Left cardiac atrium (tissue), 4 donors: ENCODE measurements around the gene GPATCH4. TPM values are rescaled to one million over a fixed set of nuclear protein-coding genes. Genes with fewer than 3 reads are reported as not detected.

Source experiments
- ATAC-seq, 2 donors: fragments of 200-7000 bp; cut with Tn5 transposase; one replicate each; pipeline ENCODE4 v1.9.1; 2020; ENCODE audit warnings: mild to moderate bottlenecking in 2 of 2, moderate library complexity in 2 of 2
- DNase-seq: peaks from one replicate; pipeline ENCODE4 v3.0.0-alpha.2; 2020
- intact Hi-C, 2 donors: fragments of 100-400 bp; cut with DNase I; formaldehyde crosslinking; loops; one replicate each; pipeline versions ENCODE4 v1.14.1 to v1.15.1; 2022 to 2023
- total RNA-seq, 2 donors: library from RNA; stranded (reverse); fragmentation: NEBNext Ultra II Directional; extraction: Animal tissue kit (Norgen Biotek cat#: 25700); gene quantifications; one replicate each; pipeline ENCODE4 v1.2.1, GENCODE V29; 2021
- donor health status: DM: no; HTN: yes; CAD: no.
- donor health status: DM: no; HTN: yes; CAD: no; lungs with severe emphysema.
- donor health status: DM: yes; HTN: yes; CAD: no.
- donor health status: Dilated cardiomyopathy.

Gene GPATCH4
- total RNA-seq, 2 donors from 2014 or later = 14.6 to 27.0 TPM

DNA sequence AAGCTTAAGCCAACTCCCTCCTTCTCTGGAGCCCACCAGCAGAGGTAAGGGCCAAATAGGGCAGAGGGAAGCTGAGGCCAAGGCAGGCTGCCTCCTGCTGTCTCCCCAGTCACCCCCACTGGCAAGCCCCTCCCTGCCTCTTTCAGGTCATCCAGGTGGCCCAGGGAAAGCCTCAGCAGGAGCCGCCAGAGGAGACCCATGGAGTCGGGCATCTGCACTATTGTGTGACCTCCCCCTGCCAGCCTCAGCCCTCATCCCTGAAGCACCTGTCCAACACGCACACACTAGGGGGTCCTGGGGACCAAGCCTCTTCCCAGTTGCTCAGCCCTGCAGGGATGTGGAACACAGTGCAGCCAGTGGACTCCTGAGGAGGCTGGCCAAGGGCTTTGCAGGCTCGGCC lies 15.0 kb downstream of the GPATCH4 start:
- ATAC-seq (no peak), DNase-seq (no peak)
- intact Hi-C loops = no loop called here

- DNase-seq (no peak), ATAC-seq (no peak)
- intact Hi-C loops = loop anchor here in 1 of 2 donors (5.0 kb wide), 2 partner anchors 78 to 128 kb away; no protein-coding TSS in a partner anchor
These were observed 16.5 kb downstream of the GPATCH4 start for GRCh38 chr1:156584813-156585212.

GRCh38 chr1:156583821-156584622 lies 17.3 kb downstream of the GPATCH4 start:
- DNase-seq = peak; percentile 66
- intact Hi-C loops = loop anchor here in 1 of 2 donors (5.0 kb wide), 2 partner anchors 77 to 127 kb away; no protein-coding TSS in a partner anchor
- peak; percentile 50 to 54 for ATAC-seq

DNA sequence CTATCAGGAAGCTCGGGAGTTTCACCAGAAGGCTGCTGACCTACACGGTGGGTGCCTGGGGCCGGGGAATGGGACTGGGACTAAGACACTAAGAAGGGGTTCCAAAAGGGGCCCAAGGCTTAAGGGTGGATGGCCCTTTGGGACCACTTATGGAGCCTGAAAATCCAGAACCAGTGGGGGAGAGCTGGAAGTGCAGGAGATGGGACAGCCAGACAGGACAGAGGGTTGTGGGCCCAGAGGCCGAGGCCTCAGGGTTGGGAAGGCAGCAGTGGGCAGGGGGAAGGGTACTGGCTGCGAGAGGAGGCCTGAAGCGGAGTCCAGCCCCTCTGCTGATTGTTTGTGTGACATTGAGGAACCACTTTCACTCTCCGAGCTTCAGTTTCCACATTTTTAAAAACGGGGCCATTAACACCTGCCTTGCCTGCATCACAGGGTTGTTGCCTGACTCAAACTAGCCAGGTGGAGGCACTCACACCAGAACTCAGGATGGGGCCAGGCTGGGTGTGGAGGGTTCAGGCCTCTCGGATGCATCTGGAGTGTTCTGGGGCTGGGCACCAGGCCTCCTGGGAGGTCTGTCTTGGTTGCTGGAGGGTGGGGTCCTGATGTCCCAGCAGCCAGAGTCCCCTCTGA lies 18.8 kb downstream of the GPATCH4 start:
- intact Hi-C loops = loop anchor here in 1 of 2 donors (5.0 kb wide), 2 partner anchors 75 to 125 kb away; no protein-coding TSS in a partner anchor
- ATAC-seq = no peak
- DNase-seq = no peak

GRCh38 chr1:156581661-156582387 lies 19.5 kb downstream of the GPATCH4 start:
- ATAC-seq = no peak
- intact Hi-C loops = loop anchor here in 1 of 2 donors (5.0 kb wide), 2 partner anchors 75 to 125 kb away; no protein-coding TSS in a partner anchor
- DNase-seq = no peak

DNA sequence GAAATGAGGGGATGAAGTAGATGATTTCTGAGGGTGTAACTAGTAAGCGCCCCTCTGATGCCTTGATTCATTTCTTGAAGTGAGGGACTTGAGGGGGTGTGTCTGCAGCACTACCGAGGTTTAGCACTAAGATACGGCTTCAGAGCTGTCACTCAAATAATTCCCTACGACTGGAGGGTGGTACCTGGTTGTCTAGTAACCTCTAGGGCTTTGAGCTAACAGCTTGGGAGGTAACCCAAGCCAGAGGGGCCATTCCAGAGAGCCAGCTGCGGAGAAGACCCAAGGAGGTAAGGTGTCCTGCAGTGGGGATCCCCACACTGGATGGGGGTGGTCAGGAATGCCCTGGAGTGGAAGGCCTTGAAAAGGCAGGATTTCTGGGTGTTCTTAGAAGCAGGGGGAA lies 21.8 kb downstream of the GPATCH4 start, which contains the start of gene TTC24:
Gene TTC24 (plus strand): TSS at position 252 of the 400 bp plus-strand sequence. CDS start 1,642 bp downstream, outside the sequence.
- no peak for DNase-seq
- intact Hi-C loops = no loop called here
- ATAC-seq = no peak

DNA sequence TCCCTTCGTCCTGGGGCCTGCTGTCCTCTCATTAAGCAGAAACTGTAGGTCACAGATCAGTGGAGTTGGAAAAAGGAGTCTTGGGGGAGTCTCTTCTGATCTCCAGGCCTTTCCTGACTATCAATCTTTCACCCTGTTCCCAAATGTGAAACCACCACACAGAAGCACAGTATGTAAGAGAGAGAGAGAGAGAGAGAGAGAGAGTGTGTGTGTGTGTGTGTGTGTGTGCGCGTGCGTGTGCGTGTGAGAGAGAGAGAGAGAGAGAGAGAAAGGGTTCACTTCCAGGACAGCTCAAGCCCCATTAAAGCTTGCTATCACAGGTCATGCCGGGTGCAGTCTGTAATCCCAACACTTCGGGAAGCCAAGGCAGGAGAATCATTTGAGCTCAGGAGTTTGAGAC lies 23.2 kb downstream of the GPATCH4 start:
- DNase-seq (no peak), ATAC-seq (no peak)
- intact Hi-C loops = no loop called here

GRCh38 chr1:156577550-156577949 lies 23.7 kb downstream of the GPATCH4 start:
- no peak for DNase-seq
- ATAC-seq = no peak
- intact Hi-C loops = no loop called here

- no peak for ATAC-seq
- intact Hi-C loops = no loop called here
These were observed 27.1 kb downstream of the GPATCH4 start for GRCh38 chr1:156574039-156574633.

GRCh38 chr1:156572663-156573018 lies 28.6 kb downstream of the GPATCH4 start:
- DNase-seq = no peak
- ATAC-seq = no peak
- intact Hi-C loops = no loop called here

More at GRCh38 chr1:156574039-156574633, 27.1 kb downstream of the GPATCH4 start:
- DNase-seq = no peak

- peak; percentile 87 for DNase-seq
- ATAC-seq = peak; percentile 97 to 98
- intact Hi-C loops = no loop called here
These were observed 29.2 kb downstream of the GPATCH4 start, which contains the start of gene IQGAP3 for GRCh38 chr1:156571919-156572662. IQGAP3 (minus strand) TSS chr1:156572565; CDS start chr1:156572529, 36 bp downstream.

- intact Hi-C loops = no loop called here
- no peak for DNase-seq
- ATAC-seq = no peak
These were observed 29.9 kb downstream of the GPATCH4 start for GRCh38 chr1:156571261-156571852.

DNA sequence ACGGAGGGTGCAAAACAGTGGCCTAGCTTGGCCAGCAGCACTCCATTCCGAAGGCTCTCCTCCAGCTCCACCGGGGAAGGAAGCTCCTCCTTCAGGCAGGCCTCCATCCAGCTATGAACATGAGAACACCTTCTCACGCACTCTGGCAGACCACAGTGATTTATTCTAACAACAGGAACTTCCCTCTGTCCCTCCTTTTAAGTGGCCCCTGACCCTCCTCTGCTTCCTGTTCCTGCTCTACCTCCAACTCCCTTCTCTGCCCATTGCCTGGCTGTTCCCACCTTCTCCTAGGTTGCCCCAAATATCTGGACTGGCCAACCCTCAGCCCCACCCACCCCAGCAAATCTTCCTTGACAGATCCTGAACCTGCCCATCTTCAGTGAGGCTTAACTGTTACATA lies 34.8 kb downstream of the GPATCH4 start:
- no peak for ATAC-seq
- intact Hi-C loops = no loop called here
- DNase-seq = no peak

DNA sequence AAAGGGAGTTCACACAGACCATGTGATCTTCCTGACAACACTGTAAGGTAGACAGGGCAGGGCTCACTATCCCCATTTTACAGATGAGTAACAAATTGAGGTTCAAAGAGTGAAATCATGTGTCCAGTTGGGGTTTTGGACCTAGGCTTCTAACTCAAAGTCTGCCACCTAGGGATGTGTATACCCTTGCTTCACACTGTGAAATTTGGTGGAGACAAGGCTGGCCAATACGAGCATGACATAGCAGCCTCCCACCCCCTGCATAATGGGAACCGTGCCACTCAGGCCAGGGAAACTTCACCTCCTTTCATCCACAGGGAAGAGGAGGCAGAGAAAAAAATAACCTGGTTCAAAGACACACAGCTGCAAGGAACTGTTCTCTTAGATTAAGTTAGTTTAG lies 35.8 kb downstream of the GPATCH4 start:
- ATAC-seq (no peak), DNase-seq (no peak)
- intact Hi-C loops = no loop called here

GRCh38 chr1:156560585-156561163 lies 40.6 kb downstream of the GPATCH4 start:
- DNase-seq (no peak), ATAC-seq (peak in 1 of 2 donors; percentile 39)
- intact Hi-C loops = no loop called here

GRCh38 chr1:156559797-156560385 lies 41.4 kb downstream of the GPATCH4 start:
- intact Hi-C loops = no loop called here
- DNase-seq = no peak
- no peak for ATAC-seq

DNA sequence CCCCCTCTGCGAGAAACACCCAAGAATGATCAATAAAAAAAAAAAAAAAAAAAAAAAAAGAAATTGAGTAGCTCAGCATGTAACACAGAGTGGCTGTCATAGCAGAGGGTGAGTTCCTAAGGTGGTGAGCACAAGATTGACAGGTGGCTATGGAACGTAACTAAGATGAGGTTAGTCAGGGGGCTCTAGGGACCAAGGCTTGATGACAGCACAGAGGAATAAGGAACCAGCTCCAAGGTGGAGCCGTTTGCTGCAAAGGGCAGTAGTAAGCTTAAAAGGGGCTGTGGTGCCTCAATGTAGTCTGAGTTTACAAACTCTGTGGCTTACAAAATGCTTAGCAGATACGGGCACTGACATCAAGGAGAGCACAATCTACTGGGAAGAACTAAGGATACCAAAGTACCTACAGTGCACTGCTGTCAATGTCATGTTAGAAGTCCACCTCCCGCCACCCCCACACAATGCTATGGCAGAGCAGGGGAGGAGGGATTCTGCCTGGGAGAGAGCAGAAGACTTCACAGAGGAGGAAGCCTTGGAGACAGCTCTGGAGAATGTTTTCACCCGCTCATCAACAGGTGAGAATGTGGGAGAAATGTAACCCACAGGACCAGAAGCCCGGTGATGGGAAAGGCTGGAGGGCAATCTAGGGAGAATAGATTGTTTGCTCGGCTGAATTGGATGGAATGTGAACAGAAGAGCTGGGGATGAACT lies 42.0 kb downstream of the GPATCH4 start:
- ATAC-seq = no peak
- DNase-seq = no peak
- intact Hi-C loops = no loop called here
